Ishikawa (cell line): ENCODE results near the gene CTPS2.
A peak's percentile ranks its signal among the peaks of the same experiment; 100 is the strongest.

Experiments used
- CEBPB ChIP-seq: IDR thresholded peaks from 2 replicates; pipeline ENCODE4 v1.6.1; 2012
- CREB1 ChIP-seq: IDR thresholded peaks from 2 replicates; pipeline ENCODE4 v1.6.1; 2012; ENCODE audit warnings: low read depth
- EGR1 ChIP-seq: IDR thresholded peaks from 2 replicates; pipeline ENCODE4 v1.6.1; 2012
- EP300 ChIP-seq: IDR thresholded peaks from 2 replicates; pipeline ENCODE4 v1.6.1; 2012; ENCODE audit warnings: borderline replicate concordance
- FOXM1 ChIP-seq: IDR thresholded peaks from 2 replicates; pipeline ENCODE4 v1.6.1; 2012; ENCODE audit warnings: low read depth, borderline replicate concordance
- MAX ChIP-seq: IDR thresholded peaks from 2 replicates; pipeline ENCODE4 v1.6.1; 2012
- NFIC ChIP-seq: IDR thresholded peaks from 2 replicates; pipeline ENCODE4 v1.6.1; 2012
- RAD21 ChIP-seq: IDR thresholded peaks from 2 replicates; pipeline ENCODE4 v1.6.1; 2012; ENCODE audit warnings: low read depth
- REST ChIP-seq: IDR thresholded peaks from 2 replicates; pipeline ENCODE4 v1.6.1; 2012; ENCODE audit warnings: low read depth, mild to moderate bottlenecking
- TAF1 ChIP-seq: IDR thresholded peaks from 2 replicates; pipeline ENCODE4 v1.6.1; 2012; ENCODE audit warnings: low read depth, mild to moderate bottlenecking
- TCF12 ChIP-seq: IDR thresholded peaks from 2 replicates; pipeline ENCODE4 v1.6.1; 2012; ENCODE audit warnings: low read depth
- TEAD4 ChIP-seq: IDR thresholded peaks from 2 replicates; pipeline ENCODE4 v1.6.1; 2012
- USF1 ChIP-seq: IDR thresholded peaks from 2 replicates; pipeline ENCODE4 v1.6.1; 2012
- YY1 ChIP-seq: IDR thresholded peaks from 2 replicates; pipeline ENCODE4 v1.6.1; 2012; ENCODE audit warnings: low read depth
- ZBTB7A ChIP-seq: IDR thresholded peaks from 2 replicates; pipeline ENCODE4 v1.6.1; 2012; ENCODE audit warnings: low read depth

Gene CTPS2

GRCh38 chrX:16712548-16713155, at the start of gene CTPS2:
CTPS2 (minus strand) TSS chrX:16712669; CDS start chrX:16702902, 9,767 bp downstream.
- TF ChIP-seq TEAD4, result no peak
- 0 out of 2 replicates have a peak, but pooled peaks have one; percentile 19 for TF ChIP-seq YY1
- no peak for TF ChIP-seq TCF12
- no peak for TF ChIP-seq CREB1
- no peak for TF ChIP-seq ZBTB7A
- no peak for TF ChIP-seq REST
- no peak for TF ChIP-seq CEBPB
- peak; percentile 52; the same call in 1 of the 2 replicates for TF ChIP-seq MAX
- no peak for TF ChIP-seq EGR1
- TF ChIP-seq USF1, result no peak
- no peak for TF ChIP-seq FOXM1
- TF ChIP-seq TAF1, result peak; percentile 73
- TF ChIP-seq EP300, result no peak
- TF ChIP-seq NFIC, result no peak
- no peak for TF ChIP-seq RAD21

GRCh38 chrX:16756724-16757123, 44.3 kb upstream of the CTPS2 start:
- TF ChIP-seq YY1, result no peak
- no peak for TF ChIP-seq MAX
- no peak for TF ChIP-seq CREB1
- TF ChIP-seq TEAD4, result no peak
- no peak for TF ChIP-seq FOXM1
- no peak for TF ChIP-seq EP300
- TF ChIP-seq NFIC, result no peak
- TF ChIP-seq CEBPB, result no peak
- no peak for TF ChIP-seq USF1
- TF ChIP-seq REST, result no peak
- TF ChIP-seq TCF12, result no peak
- no peak for TF ChIP-seq ZBTB7A
- no peak for TF ChIP-seq TAF1
- TF ChIP-seq RAD21, result no peak
- no peak for TF ChIP-seq EGR1

- TF ChIP-seq CREB1 (no peak), RAD21 (no peak), EP300 (no peak), ZBTB7A (no peak), MAX (no peak), USF1 (no peak), REST (no peak), EGR1 (no peak), TAF1 (no peak), YY1 (no peak), CEBPB (no peak), TEAD4 (no peak), TCF12 (no peak), NFIC (no peak)
These were observed 41.5 kb upstream of the CTPS2 start for GRCh38 chrX:16754019-16754418.
